SK-N-MC (cell line): ENCODE measurements around the gene SNX24.

Source experiments
- EZH2 ChIP-seq: fragments of 200-600 bp; sonication (generic); IDR thresholded peaks from one replicate; pipeline ENCODE4 v1.6.1; 2017; ENCODE audit warnings: antibody characterized with exemption
- FOXP2 ChIP-seq: optimal IDR thresholded peaks from 2 replicates; pipeline ENCODE3; 2011; ENCODE audit warnings: mild to moderate bottlenecking, moderate library complexity; ENCODE audit not compliant: insufficient read depth; ENCODE audit errors: extremely low read length, control extremely low read depth
- POLR2AphosphoS5 ChIP-seq: IDR thresholded peaks from 2 replicates; pipeline ENCODE4 v1.6.1; 2012; ENCODE audit warnings: mild to moderate bottlenecking, low read depth, low read length, borderline replicate concordance

DNA sequence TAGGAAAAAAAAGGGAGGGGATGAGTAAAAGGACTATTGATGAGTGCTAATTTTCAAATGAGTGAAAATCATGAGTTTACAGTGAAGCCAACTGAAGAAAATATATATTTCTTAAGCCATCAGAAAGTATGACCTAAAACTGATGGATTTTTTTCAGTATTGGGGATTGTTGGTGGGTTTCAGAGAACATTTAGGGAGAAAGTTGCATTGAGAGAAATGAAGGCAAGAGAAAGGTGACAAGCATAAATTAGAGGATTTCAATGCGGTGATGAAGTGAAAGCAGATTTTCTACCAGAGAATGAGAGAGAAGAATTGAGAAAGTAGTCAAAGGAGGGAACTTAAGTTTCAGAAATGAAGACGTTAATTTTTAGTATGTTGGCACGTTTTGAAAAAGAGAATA, 8.5 kb upstream of the SNX24 start:
- no peak for TF ChIP-seq POLR2AphosphoS5
- no peak for TF ChIP-seq EZH2
- no peak for TF ChIP-seq FOXP2
